Cardiac muscle cell (in vitro differentiated cells and primary cell): ENCODE data around the gene DUXA. TPM values are rescaled to one million over a fixed set of nuclear protein-coding genes. Genes with fewer than 3 reads are reported as not detected.
"Not testable (repeated sequence)": the region's sequence is repeated elsewhere in the genome, so short reads cannot be mapped to it uniquely, and the experiment has no call there.

Experiments
- DNase-seq, 2 donors: peaks; one replicate each; pipeline versions ENCODE4 v3.0.0 to v3.0.0-alpha.2; 2010 to 2017; ENCODE audit warnings: low read depth in 1 of 2, low spot score in 1 of 2
- H3K27ac ChIP-seq: fragments of 200-600 bp; sonication (generic); 2 replicates; pipeline ENCODE4 v1.5.1; 2016
- H3K27me3 ChIP-seq: fragments of 200-600 bp; sonication (generic); 2 replicates; pipeline ENCODE4 v1.6.0; 2016; ENCODE audit warnings: control low read depth
- H3K36me3 ChIP-seq: fragments of 200-600 bp; sonication (generic); 2 replicates; pipeline ENCODE4 v1.5.1; 2016; ENCODE audit warnings: control low read depth
- H3K4me1 ChIP-seq: fragments of 200-600 bp; sonication (generic); 2 replicates; pipeline ENCODE4 v1.8.1; 2017; ENCODE audit warnings: low read depth, mild to moderate bottlenecking, mixed run types
- H3K4me3 ChIP-seq: fragments of 200-600 bp; sonication (generic); 2 replicates; pipeline ENCODE4 v1.5.1; 2016; ENCODE audit warnings: mild to moderate bottlenecking
- H3K9me3 ChIP-seq: fragments of 200-600 bp; sonication (generic); 2 replicates; pipeline ENCODE4 v1.5.1; 2017; ENCODE audit warnings: low read depth, mild to moderate bottlenecking, control low read depth
- CTCF ChIP-seq: IDR thresholded peaks from 2 replicates; pipeline ENCODE4 v1.5.1; 2012; ENCODE audit warnings: low read depth, mild to moderate bottlenecking, low read length
- polyA plus RNA-seq: library from polyadenylated mRNA; unstranded; fragments of >200 nt; fragmentation: Nextera tagmentation; extraction: Ambion mirVana; gene quantifications from 2 replicates; pipeline ENCODE4 v1.2.1, GENCODE V29; 2016
- total RNA-seq: library from RNA; depleted of rRNA; stranded (reverse); fragments of >200 nt; gene quantifications from 2 replicates; pipeline ENCODE4 v1.2.3, GENCODE V29; 2016

DUXA gene
- not detected in 2 replicates for total RNA-seq
- not detected in 2 replicates for polyA plus RNA-seq

- Histone ChIP-seq H3K27ac (no peak within 1 kb of the TSS), H3K4me3 (no peak within 1 kb of the TSS), H3K36me3 (no peaks in the 10 kb centered on the region), H3K27me3 (no peaks in the 10 kb centered on the region), H3K9me3 (no peaks in the 10 kb centered on the region), H3K4me1 (no peaks in the 10 kb centered on the region)
- DNase-seq = no peak
- no peak for TF ChIP-seq CTCF
Observed at GRCh38 chr19:57167385-57167784, at the start of gene DUXA. Gene DUXA (minus strand): TSS chr19:57167485. CDS start chr19:57167443, 42 bp downstream.

GRCh38 chr19:57212109-57212508 is 44.8 kb upstream of the DUXA start:
- Histone ChIP-seq H3K27ac (no peak overlapping the region), H3K4me1 (no peaks in the 10 kb centered on the region), H3K9me3 (no peaks in the 10 kb centered on the region), H3K27me3 (no peaks in the 10 kb centered on the region), H3K36me3 (peaks cover 40% of the 10 kb centered on the region), H3K4me3 (no peak overlapping the region)
- no peak for TF ChIP-seq CTCF
- no peak for DNase-seq

- Histone ChIP-seq H3K4me3 (no peak overlapping the region), H3K27me3 (no peaks in the 10 kb centered on the region), H3K4me1 (no peaks in the 10 kb centered on the region), H3K36me3 (peaks cover 46% of the 10 kb centered on the region), H3K9me3 (no peaks in the 10 kb centered on the region), H3K27ac (no peak overlapping the region)
- no peak for TF ChIP-seq CTCF
- DNase-seq = no peak
Observed at GRCh38 chr19:57210381-57210780, 43.1 kb upstream of the DUXA start.

- H3K27ac ChIP-seq = no peak overlapping the region
- no peak for DNase-seq
- no peaks in the 10 kb centered on the region for H3K4me1 ChIP-seq
- H3K9me3 ChIP-seq = no peaks in the 10 kb centered on the region
- no peak overlapping the region for H3K4me3 ChIP-seq
- H3K27me3 ChIP-seq = no peaks in the 10 kb centered on the region
- H3K36me3 ChIP-seq = peaks cover 6% of the 10 kb centered on the region
- TF ChIP-seq CTCF = no peak
Observed at GRCh38 chr19:57202160-57202559, 34.9 kb upstream of the DUXA start.

GRCh38 chr19:57197874-57198273 is 30.6 kb upstream of the DUXA start:
- H3K4me1 ChIP-seq, H3K9me3 ChIP-seq, H3K4me3 ChIP-seq, H3K27me3 ChIP-seq, DNase-seq, H3K27ac ChIP-seq: not testable (repeated sequence)
- peaks cover 33% of the 10 kb centered on the region for H3K36me3 ChIP-seq

- Histone ChIP-seq H3K27me3 (no peaks in the 10 kb centered on the region), H3K36me3 (peaks cover 33% of the 10 kb centered on the region), H3K9me3 (no peaks in the 10 kb centered on the region), H3K4me1 (peaks cover 7% of the 10 kb centered on the region), H3K27ac (no peak overlapping the region), H3K4me3 (peak overlapping the region; percentile 91)
- TF ChIP-seq CTCF = no peak
- DNase-seq = no peak
Observed at GRCh38 chr19:57192993-57193392, 25.7 kb upstream of the DUXA start.
